KMS-11 (cell line): Measurements from ENCODE around the gene P2RX5.

Source experiments
- H2AFZ ChIP-seq: fragments of 200-600 bp; sonication (generic); 2 replicates; pipeline ENCODE4 v1.6.1; 2016; ENCODE audit warnings: antibody characterized with exemption, mixed run types, low read depth
- H3K27ac ChIP-seq: fragments of 200-600 bp; sonication (generic); 2 replicates; pipeline ENCODE4 v1.6.1; 2016; ENCODE audit warnings: mild to moderate bottlenecking, mixed run types
- H3K27me3 ChIP-seq: fragments of 200-600 bp; sonication (generic); 2 replicates; pipeline ENCODE4 v1.6.1; 2017; ENCODE audit warnings: mild to moderate bottlenecking, low read depth, mixed run types, moderate library complexity; ENCODE audit not compliant: insufficient read depth
- H3K36me3 ChIP-seq: fragments of 200-600 bp; sonication (generic); 2 replicates; pipeline ENCODE4 v1.6.1; 2017; ENCODE audit warnings: mild to moderate bottlenecking, mixed run types; ENCODE audit not compliant: insufficient read depth
- H3K4me1 ChIP-seq: fragments of 200-600 bp; sonication (generic); 2 replicates; pipeline ENCODE4 v1.6.1; 2016; ENCODE audit warnings: mild to moderate bottlenecking, low read depth, mixed run types; ENCODE audit not compliant: poor library complexity, severe bottlenecking
- H3K4me2 ChIP-seq: fragments of 200-600 bp; sonication (generic); 2 replicates; pipeline ENCODE4 v1.7.0; 2016; ENCODE audit warnings: mild to moderate bottlenecking, mixed run types
- H3K4me3 ChIP-seq: fragments of 200-600 bp; sonication (generic); IDR thresholded peaks from 2 replicates; pipeline ENCODE4 v1.6.1; 2017; ENCODE audit warnings: low read depth, low read length, mixed read lengths; ENCODE audit not compliant: insufficient read depth
- H3K79me2 ChIP-seq: fragments of 200-600 bp; sonication (generic); 2 replicates; pipeline ENCODE4 v1.6.1; 2016; ENCODE audit warnings: low read depth, mixed run types; ENCODE audit not compliant: insufficient read depth
- H3K9ac ChIP-seq: fragments of 200-600 bp; sonication (generic); 2 replicates; pipeline ENCODE4 v1.6.1; 2016; ENCODE audit warnings: mild to moderate bottlenecking, mixed run types
- H4K20me1 ChIP-seq: fragments of 200-600 bp; sonication (generic); 2 replicates; pipeline ENCODE4 v1.6.1; 2016; ENCODE audit warnings: mild to moderate bottlenecking, mixed run types; ENCODE audit not compliant: insufficient read depth
- CTCF ChIP-seq: fragments of 200-600 bp; sonication (generic); conservative IDR thresholded peaks from 2 replicates; pipeline ENCODE4 v1.6.1; 2017; ENCODE audit warnings: low read depth, mild to moderate bottlenecking, antibody characterized with exemption, low read length, moderate library complexity, mixed read lengths

P2RX5 gene

GRCh38 chr17:3657588-3657869 lies 38.4 kb downstream of the P2RX5 start:
- Histone ChIP-seq H4K20me1 (no peaks in the 10 kb centered on the region), H3K79me2 (no peaks in the 10 kb centered on the region), H3K4me3 (no peak overlapping the region), H3K9ac (no peak overlapping the region), H3K36me3 (no peaks in the 10 kb centered on the region), H3K27ac (no peak overlapping the region), H2AFZ (no peak overlapping the region), H3K27me3 (no peaks in the 10 kb centered on the region), H3K4me2 (no peak overlapping the region), H3K4me1 (no peaks in the 10 kb centered on the region)
- no peak for TF ChIP-seq CTCF

GRCh38 chr17:3656755-3657587 lies 39.0 kb downstream of the P2RX5 start:
- Histone ChIP-seq H3K9ac (no peak overlapping the region), H4K20me1 (no peaks in the 10 kb centered on the region)

GRCh38 chr17:3656353-3656752 lies 39.6 kb downstream of the P2RX5 start:
- Histone ChIP-seq H4K20me1 (no peaks in the 10 kb centered on the region), H3K4me1 (no peaks in the 10 kb centered on the region), H3K27ac (no peak overlapping the region), H3K4me3 (no peak overlapping the region), H3K79me2 (no peaks in the 10 kb centered on the region), H3K27me3 (no peaks in the 10 kb centered on the region), H3K4me2 (no peak overlapping the region), H3K36me3 (no peaks in the 10 kb centered on the region), H2AFZ (no peak overlapping the region), H3K9ac (no peak overlapping the region)
- TF ChIP-seq CTCF = no peak

More at GRCh38 chr17:3656755-3657587, 39.0 kb downstream of the P2RX5 start:
- Histone ChIP-seq H2AFZ (no peak overlapping the region), H3K79me2 (no peaks in the 10 kb centered on the region), H3K27me3 (no peaks in the 10 kb centered on the region), H3K27ac (no peak overlapping the region), H3K4me2 (no peak overlapping the region), H3K4me1 (no peaks in the 10 kb centered on the region), H3K4me3 (no peak overlapping the region), H3K36me3 (no peaks in the 10 kb centered on the region)
- TF ChIP-seq CTCF = no peak

GRCh38 chr17:3655766-3656165 lies 40.2 kb downstream of the P2RX5 start:
- Histone ChIP-seq H4K20me1 (no peaks in the 10 kb centered on the region), H2AFZ (no peak overlapping the region), H3K9ac (no peak overlapping the region), H3K27me3 (no peaks in the 10 kb centered on the region), H3K4me3 (no peak overlapping the region), H3K4me1 (no peaks in the 10 kb centered on the region), H3K27ac (no peak overlapping the region), H3K79me2 (no peaks in the 10 kb centered on the region), H3K4me2 (no peak overlapping the region), H3K36me3 (no peaks in the 10 kb centered on the region)
- TF ChIP-seq CTCF = no peak
